Measurements from ENCODE around the gene CPNE5.

The CPNE5 gene

DNA sequence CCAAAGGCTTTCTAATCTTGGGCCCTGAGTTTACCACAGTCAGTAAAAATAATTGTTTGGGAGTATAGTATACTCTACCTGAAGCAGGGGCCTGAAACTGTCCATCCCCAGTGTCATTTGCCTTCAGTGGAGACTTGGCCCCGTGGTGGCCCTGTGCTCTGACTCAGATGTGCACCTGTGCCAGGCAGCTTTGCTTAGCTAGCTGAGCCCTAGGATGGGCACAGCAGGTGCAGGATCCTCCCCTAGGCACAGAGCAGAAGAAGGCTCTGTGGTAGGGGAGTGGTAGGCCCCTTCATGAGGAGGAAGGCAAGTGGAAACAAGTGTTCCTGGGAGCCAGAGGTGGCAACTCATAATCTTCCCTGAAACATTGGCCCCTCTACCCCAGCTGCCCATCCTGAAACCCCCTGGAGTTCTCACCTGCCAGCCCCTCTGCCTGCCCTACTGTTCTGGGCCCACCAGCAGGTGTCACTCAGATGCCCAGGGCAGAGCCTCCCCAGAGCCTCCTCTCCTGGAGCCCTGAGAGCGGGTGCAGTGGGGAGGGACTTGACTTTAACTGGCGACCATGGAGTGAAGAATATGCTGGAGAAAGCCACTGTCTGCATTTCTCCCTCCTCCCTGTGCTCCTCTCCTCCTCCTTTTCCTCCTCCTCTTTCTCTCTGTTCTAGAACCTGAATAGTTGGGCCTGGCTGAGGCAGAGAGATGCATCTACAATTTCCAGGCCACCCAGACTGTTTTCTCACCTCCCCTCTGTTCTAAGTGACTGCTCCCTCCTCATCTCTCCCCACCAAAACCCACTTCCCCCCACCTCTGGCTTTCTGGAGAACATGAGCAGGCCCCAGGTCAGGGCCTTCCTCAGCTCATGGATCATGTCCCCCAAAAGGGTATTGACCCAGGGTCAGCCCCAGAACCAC lies 2.9 kb downstream of the CPNE5 start:
- no peaks in the 10 kb centered on the region for H3K36me3 Mint-ChIP-seq (ENCODE audit: low read depth)
- H3K4me1 Mint-ChIP-seq (ENCODE audit: low read depth): peaks cover 21% of the 10 kb centered on the region
- H3K9me3 Mint-ChIP-seq: no peaks in the 10 kb centered on the region
- H3K4me3 Mint-ChIP-seq: no peak overlapping the region
- intact Hi-C loops (cut with micrococcal nuclease): no loop called here
- peaks cover 59% of the 10 kb centered on the region for H3K27me3 Mint-ChIP-seq
- no peak overlapping the region for H3K27ac Mint-ChIP-seq

DNA sequence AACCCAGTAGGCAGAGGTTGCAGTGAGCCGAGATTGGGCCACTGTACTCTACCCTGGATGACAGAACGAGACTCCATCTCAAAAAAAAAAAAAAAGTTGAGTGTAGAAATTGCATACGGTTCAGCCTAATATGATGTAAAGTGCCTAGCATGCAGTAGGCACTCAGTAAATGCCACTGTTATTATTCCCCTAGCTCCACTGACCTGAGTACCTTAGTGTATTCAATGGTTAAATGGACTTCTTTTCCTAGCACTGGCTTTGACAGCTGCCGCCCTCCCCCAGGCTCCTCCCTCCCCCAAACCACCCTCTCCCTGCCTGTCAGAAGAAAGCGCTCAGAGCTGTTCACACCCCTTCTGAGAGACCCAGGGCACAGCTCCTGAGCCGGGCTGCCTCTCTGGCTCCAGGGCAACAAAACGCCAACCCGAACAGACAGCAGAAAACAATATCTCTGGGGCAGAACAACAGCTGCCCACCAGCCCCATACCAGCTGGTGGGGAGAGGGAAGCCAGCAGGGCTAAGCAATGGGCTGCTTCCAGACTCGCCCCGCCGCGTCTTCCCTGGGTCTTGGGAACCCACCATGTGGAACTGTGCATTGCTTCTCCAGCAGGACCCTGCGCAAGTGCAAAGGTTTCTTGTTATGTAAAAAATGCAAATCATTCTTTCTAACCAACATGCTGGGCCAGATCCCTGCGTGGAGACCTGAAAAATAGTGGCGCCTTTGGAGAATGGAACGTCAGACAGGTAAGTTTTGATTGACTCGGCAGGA lies 4.5 kb downstream of the CPNE5 start:
- H3K27me3 Mint-ChIP-seq: peaks cover 48% of the 10 kb centered on the region
- intact Hi-C loops (cut with micrococcal nuclease): no loop called here
- H3K4me1 Mint-ChIP-seq (ENCODE audit: low read depth): peaks cover 11% of the 10 kb centered on the region
- H3K4me3 Mint-ChIP-seq: no peak overlapping the region
- H3K36me3 Mint-ChIP-seq (ENCODE audit: low read depth): no peaks in the 10 kb centered on the region
- H3K27ac Mint-ChIP-seq: no peak overlapping the region
- H3K9me3 Mint-ChIP-seq: no peaks in the 10 kb centered on the region

DNA sequence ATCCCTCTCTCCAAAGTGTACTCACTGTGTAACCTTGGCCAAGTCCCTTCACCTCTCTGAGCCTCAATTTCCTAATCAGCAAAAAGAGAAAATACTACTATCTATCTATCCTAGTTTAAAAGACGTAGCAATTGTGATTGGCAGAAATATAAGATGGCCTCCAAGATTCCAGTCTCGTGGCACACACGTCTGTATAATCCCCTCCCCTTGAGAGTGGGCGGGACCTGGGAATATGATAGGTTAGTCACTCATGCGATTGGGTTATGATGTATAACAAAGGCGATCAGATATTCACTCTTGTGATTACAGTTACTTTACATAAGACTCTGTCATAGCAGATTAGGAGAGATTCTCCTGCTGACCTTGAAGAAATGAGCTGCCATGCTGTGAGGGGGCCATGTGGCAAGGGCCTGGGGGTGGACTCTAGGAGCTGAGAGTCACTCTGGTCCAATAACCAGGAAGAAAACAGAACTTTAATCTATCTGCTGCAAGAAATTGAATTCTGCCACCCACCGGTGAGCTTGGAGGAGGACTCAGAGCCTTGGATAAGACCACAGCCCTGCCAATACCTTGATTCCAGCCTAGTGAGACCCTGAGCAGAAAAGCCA lies 6.0 kb downstream of the CPNE5 start:
- Mint-ChIP-seq H3K4me1 (ENCODE audit: low read depth) (no peaks in the 10 kb centered on the region), H3K36me3 (ENCODE audit: low read depth) (no peaks in the 10 kb centered on the region), H3K27me3 (peaks cover 38% of the 10 kb centered on the region), H3K27ac (no peak overlapping the region), H3K9me3 (no peaks in the 10 kb centered on the region), H3K4me3 (no peak overlapping the region)
- intact Hi-C loops (cut with micrococcal nuclease): no loop called here

DNA sequence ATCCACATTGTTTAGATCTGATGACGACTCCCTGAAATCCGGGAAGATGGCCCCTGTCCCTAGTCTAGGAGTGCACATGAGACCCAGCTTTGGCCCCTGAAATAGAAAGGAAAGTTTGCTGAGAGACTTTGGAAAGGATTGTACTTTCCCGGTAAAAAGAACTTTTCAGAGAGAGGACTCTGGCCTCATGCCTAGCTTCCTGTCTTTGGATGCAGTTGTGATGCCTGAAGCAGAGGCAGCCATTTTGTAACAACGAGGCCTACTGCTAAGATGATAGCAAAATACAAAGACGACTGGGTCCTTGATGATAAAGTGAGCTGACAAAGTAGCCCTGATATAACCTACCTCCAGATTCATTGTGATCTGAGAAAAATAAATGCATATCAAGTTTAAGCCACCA lies 6.9 kb downstream of the CPNE5 start:
- H3K36me3 Mint-ChIP-seq (ENCODE audit: low read depth): no peaks in the 10 kb centered on the region
- no peak overlapping the region for H3K4me3 Mint-ChIP-seq
- no peaks in the 10 kb centered on the region for H3K9me3 Mint-ChIP-seq
- H3K27ac Mint-ChIP-seq: no peak overlapping the region
- H3K4me1 Mint-ChIP-seq (ENCODE audit: low read depth): peaks cover 9% of the 10 kb centered on the region
- intact Hi-C loops (cut with micrococcal nuclease): no loop called here
- H3K27me3 Mint-ChIP-seq: peaks cover 29% of the 10 kb centered on the region

DNA sequence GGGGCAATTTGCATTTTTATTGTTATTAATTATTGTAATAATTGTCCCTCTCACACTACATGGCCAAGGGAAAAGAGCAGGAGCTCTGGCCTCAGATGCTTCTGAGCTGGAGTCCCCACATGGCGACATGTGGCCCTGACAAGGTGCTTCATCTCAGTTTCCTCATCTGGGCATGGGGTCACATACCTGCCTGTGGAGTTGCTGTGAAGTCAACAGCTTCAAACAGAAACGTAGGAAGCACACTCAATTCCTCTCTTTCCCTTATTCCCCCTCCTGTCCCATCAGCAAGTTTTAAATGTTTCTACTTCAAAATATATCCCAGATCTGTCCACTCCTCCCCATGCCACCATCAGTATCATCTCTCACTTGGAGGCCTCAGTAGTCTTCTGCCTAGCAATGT lies 8.7 kb downstream of the CPNE5 start:
- intact Hi-C loops (cut with micrococcal nuclease): no loop called here
- Mint-ChIP-seq H3K36me3 (ENCODE audit: low read depth) (no peaks in the 10 kb centered on the region), H3K4me3 (no peak overlapping the region), H3K4me1 (ENCODE audit: low read depth) (peaks cover 20% of the 10 kb centered on the region), H3K27ac (no peak overlapping the region), H3K27me3 (peaks cover 24% of the 10 kb centered on the region), H3K9me3 (no peaks in the 10 kb centered on the region)

DNA sequence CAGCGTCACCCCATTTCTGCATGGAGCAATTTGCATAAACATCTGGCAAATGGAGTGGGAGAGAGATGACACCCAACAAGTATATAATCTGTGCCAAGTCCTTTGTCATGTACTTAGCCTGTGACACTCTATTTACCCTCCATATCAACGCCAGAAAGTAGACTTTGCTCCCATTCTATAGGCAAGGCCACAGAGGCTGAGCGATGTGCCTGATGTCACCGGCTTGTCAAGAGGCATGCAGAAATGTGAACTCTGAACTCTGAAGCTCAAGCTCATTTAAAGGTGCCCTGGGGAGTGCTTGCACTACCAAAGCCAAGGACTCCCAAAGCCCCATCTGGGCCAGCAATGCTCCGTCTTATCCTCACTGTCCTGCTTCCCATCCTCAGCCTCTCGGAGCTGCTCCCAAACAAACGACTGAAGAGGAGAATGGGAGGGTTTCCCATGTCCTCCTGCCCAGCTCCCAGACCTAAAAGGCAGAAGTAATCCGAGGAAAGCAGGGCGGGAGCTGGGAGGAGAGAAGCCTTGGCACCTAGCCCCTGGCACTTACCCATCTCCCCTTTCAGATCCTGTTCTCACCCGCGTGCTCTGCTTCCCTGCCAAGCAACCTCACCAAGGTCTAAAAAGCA lies 9.2 kb downstream of the CPNE5 start:
- no peak overlapping the region for H3K4me3 Mint-ChIP-seq
- H3K27ac Mint-ChIP-seq: no peak overlapping the region
- no peaks in the 10 kb centered on the region for H3K36me3 Mint-ChIP-seq (ENCODE audit: low read depth)
- H3K4me1 Mint-ChIP-seq (ENCODE audit: low read depth): peaks cover 21% of the 10 kb centered on the region
- intact Hi-C loops (cut with micrococcal nuclease): no loop called here
- H3K27me3 Mint-ChIP-seq: peaks cover 21% of the 10 kb centered on the region
- no peaks in the 10 kb centered on the region for H3K9me3 Mint-ChIP-seq

DNA sequence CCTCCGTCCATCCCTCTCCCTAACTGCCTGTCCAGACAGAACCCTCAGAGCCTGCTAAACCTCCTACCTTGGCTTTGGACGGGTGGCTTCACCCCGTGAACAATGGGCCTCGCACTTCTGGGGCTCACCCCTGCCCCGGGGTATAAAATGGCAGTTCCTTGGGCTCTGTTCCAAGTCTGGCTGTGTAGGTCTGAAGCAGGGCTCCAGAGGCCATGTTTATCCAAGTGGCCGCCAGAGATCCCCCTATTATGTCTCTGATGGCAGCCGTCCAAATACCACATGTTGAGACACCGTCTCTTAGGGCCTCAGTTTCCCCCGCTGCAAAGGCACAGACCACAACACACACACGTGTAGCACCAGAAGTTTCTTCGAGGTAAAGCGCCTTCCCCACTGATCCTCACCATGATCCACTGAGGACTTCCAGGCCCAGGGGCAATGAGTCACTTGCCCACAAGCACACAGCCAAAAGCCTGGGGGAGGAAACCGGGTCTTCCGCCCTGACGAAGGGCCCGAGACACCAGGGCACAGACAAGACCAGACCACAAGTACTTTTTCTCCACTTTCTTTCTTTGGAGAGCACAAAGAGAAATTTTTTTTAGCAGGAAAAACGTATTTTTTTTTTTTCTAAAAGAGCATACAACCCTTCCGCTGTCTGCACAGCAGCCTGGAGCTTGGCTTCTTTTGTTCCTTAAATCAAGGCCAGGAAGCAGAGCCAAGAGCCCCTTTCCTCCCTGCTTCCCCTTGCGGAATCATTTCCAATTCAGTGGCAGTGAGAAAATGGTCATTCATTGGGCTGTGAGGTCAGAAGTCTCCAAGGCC lies 11.8 kb downstream of the CPNE5 start:
- Mint-ChIP-seq H3K27me3 (peaks cover 19% of the 10 kb centered on the region), H3K9me3 (no peaks in the 10 kb centered on the region), H3K27ac (peak overlapping the region; percentile 75), H3K4me3 (peak overlapping the region; percentile 60), H3K4me1 (ENCODE audit: low read depth) (peaks cover 31% of the 10 kb centered on the region), H3K36me3 (ENCODE audit: low read depth) (no peaks in the 10 kb centered on the region)
- intact Hi-C loops (cut with micrococcal nuclease): no loop called here

DNA sequence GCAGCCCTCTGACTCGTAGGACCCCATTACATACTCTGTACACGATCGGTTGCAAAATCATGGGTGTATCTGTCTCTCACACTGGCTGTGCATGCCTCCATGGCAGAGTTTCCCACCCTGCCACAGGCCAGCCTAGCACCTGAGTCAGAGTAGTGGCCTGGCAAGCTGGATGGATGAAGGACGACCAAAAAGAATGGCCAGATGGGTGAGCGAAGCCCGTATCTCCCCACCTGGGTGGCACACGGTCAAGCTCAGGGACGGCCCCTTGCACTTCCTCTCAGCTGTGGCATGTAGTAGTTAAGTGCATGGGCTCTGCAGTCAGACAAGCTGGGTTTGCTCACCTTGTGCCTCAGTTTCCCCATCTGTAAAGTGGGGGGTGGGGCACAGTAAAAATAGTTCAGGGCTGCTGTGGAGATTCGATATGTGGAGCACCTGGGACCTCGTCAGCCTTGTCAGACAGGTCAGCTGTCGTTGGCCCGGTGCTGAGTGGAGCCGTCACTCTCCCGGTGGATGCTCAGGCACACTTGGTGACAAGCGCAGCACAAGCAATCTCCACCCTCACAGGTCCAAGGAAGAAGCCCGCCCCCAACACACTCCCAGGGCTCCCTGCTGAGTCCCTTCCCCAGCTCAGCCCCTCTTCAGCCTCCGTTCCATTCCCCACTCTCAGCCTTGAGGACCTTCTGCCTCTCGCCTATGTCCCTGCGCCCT lies 12.6 kb downstream of the CPNE5 start:
- Mint-ChIP-seq H3K4me1 (ENCODE audit: low read depth) (peaks cover 31% of the 10 kb centered on the region), H3K4me3 (no peak overlapping the region), H3K27me3 (peaks cover 24% of the 10 kb centered on the region), H3K27ac (peak overlapping the region; percentile 75), H3K36me3 (ENCODE audit: low read depth) (no peaks in the 10 kb centered on the region), H3K9me3 (no peaks in the 10 kb centered on the region)
- intact Hi-C loops (cut with micrococcal nuclease): no loop called here

DNA sequence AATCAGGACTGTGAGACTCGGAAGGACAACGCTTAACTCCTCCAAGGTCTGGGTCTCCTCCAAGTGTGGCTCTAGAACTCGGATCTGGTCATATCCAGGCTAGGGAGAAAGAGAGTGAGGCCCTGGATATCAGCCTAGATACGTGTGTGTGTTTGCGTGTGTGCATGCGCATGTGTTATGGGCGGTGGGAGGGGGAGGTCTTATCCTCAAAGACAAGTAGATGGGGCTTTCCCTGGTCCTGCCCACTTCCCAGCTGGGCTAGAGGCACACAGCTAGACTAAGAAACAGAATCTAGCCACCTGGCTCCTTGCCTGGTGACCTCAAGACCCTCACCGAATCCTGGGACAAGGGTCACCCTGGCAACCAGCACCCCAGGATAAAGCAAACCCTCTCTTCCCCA lies 13.2 kb downstream of the CPNE5 start:
- peaks cover 35% of the 10 kb centered on the region for H3K4me1 Mint-ChIP-seq (ENCODE audit: low read depth)
- no peak overlapping the region for H3K4me3 Mint-ChIP-seq
- no peaks in the 10 kb centered on the region for H3K36me3 Mint-ChIP-seq (ENCODE audit: low read depth)
- no peaks in the 10 kb centered on the region for H3K9me3 Mint-ChIP-seq
- H3K27me3 Mint-ChIP-seq: peaks cover 24% of the 10 kb centered on the region
- H3K27ac Mint-ChIP-seq: no peak overlapping the region
- intact Hi-C loops (cut with micrococcal nuclease): no loop called here

DNA sequence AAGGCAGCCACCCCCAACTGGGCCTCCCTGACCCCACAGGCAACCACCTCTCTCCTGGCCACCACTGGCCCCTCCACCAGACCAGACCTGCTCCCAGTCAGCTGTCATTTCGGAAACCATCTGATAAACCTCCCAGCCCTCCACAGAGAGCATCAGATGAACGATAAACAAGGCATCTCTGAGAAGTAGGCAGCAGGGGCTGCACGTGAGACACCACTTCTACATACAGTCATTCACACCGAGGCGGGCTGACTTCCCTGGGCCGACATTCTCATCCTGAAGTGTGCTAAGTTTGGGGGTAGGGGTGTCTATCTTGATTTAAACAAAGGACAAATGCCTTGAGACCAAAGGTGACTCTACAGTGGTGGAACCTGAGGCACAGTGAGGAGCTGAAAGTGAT lies 13.8 kb downstream of the CPNE5 start:
- H3K9me3 Mint-ChIP-seq: no peaks in the 10 kb centered on the region
- H3K4me3 Mint-ChIP-seq: no peak overlapping the region
- no peak overlapping the region for H3K27ac Mint-ChIP-seq
- H3K36me3 Mint-ChIP-seq (ENCODE audit: low read depth): no peaks in the 10 kb centered on the region
- intact Hi-C loops (cut with micrococcal nuclease): no loop called here
- H3K27me3 Mint-ChIP-seq: peaks cover 21% of the 10 kb centered on the region
- H3K4me1 Mint-ChIP-seq (ENCODE audit: low read depth): peaks cover 40% of the 10 kb centered on the region

DNA sequence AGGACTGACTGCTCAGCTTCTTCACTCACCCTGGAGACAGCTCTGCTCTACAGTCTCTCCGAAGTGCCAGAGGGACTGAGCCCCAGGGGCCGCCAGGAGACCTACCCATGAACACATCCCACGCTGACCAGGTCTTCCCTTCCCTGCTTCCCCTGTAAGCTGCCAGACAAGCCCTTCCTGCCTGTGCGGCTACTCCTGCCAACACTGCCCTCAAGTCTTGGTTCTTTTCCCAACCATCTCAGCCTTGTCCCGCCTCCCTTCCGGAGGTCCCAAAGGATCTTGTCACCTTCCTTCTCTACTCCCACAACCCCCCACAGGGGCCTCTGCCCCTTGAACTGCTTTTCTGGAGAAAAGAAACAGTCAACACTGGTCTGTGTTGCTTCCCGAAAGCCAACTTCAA lies 15.0 kb downstream of the CPNE5 start:
- H3K9me3 Mint-ChIP-seq: no peaks in the 10 kb centered on the region
- intact Hi-C loops (cut with micrococcal nuclease): no loop called here
- H3K4me3 Mint-ChIP-seq: no peak overlapping the region
- peak overlapping the region; percentile 27 for H3K27ac Mint-ChIP-seq
- H3K36me3 Mint-ChIP-seq (ENCODE audit: low read depth): no peaks in the 10 kb centered on the region
- H3K4me1 Mint-ChIP-seq (ENCODE audit: low read depth): peaks cover 40% of the 10 kb centered on the region
- H3K27me3 Mint-ChIP-seq: peaks cover 21% of the 10 kb centered on the region

DNA sequence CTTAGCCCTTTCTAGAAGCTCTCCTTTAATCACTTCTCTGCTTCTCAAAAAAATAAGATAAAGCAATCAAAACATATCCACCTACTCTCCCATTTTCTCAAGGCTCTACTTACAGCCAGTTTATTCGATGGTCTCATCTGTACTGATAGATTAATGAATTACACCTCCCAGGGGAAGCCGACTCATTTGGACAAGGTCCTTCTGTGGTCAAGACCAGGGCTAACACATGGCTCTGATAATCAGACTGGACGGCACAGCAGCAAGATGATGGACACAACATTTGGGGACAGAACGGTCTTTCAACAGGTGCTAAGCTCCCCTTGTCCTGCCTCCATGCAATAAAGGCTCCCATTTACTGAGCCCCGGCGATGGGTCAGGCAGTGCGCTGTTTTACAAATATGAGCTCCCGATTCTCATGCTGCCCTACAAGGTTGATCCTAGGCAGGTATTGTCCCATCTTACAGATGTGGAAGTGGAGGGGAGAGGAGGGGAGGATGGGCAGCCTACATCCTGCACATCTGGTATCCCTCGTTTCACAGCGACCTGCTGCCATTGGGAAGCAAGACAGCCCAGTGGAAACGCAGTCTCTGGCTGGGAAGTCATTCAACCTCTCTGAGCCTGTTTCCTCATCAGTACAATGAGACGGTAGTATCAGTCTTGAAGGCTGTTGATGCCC lies 15.7 kb downstream of the CPNE5 start:
- Mint-ChIP-seq H3K27ac (no peak overlapping the region), H3K36me3 (ENCODE audit: low read depth) (no peaks in the 10 kb centered on the region), H3K9me3 (no peaks in the 10 kb centered on the region), H3K27me3 (peaks cover 17% of the 10 kb centered on the region), H3K4me3 (no peak overlapping the region), H3K4me1 (ENCODE audit: low read depth) (peaks cover 40% of the 10 kb centered on the region)
- intact Hi-C loops (cut with micrococcal nuclease): no loop called here
